KMS-11 (cell line): Measurements from ENCODE around the gene KCND2.

Experiments
- H2AFZ ChIP-seq: fragments of 200-600 bp; sonication (generic); 2 replicates; pipeline ENCODE4 v1.6.1; 2016; ENCODE audit warnings: antibody characterized with exemption, mixed run types, low read depth
- H3K27ac ChIP-seq: fragments of 200-600 bp; sonication (generic); 2 replicates; pipeline ENCODE4 v1.6.1; 2016; ENCODE audit warnings: mild to moderate bottlenecking, mixed run types
- H3K27me3 ChIP-seq: fragments of 200-600 bp; sonication (generic); 2 replicates; pipeline ENCODE4 v1.6.1; 2017; ENCODE audit warnings: mild to moderate bottlenecking, low read depth, mixed run types, moderate library complexity; ENCODE audit not compliant: insufficient read depth
- H3K36me3 ChIP-seq: fragments of 200-600 bp; sonication (generic); 2 replicates; pipeline ENCODE4 v1.6.1; 2017; ENCODE audit warnings: mild to moderate bottlenecking, mixed run types; ENCODE audit not compliant: insufficient read depth
- H3K4me1 ChIP-seq: fragments of 200-600 bp; sonication (generic); 2 replicates; pipeline ENCODE4 v1.6.1; 2016; ENCODE audit warnings: mild to moderate bottlenecking, low read depth, mixed run types; ENCODE audit not compliant: poor library complexity, severe bottlenecking
- H3K4me2 ChIP-seq: fragments of 200-600 bp; sonication (generic); 2 replicates; pipeline ENCODE4 v1.7.0; 2016; ENCODE audit warnings: mild to moderate bottlenecking, mixed run types
- H3K4me3 ChIP-seq: fragments of 200-600 bp; sonication (generic); IDR thresholded peaks from 2 replicates; pipeline ENCODE4 v1.6.1; 2017; ENCODE audit warnings: low read depth, low read length, mixed read lengths; ENCODE audit not compliant: insufficient read depth
- H3K79me2 ChIP-seq: fragments of 200-600 bp; sonication (generic); 2 replicates; pipeline ENCODE4 v1.6.1; 2016; ENCODE audit warnings: low read depth, mixed run types; ENCODE audit not compliant: insufficient read depth
- H3K9ac ChIP-seq: fragments of 200-600 bp; sonication (generic); 2 replicates; pipeline ENCODE4 v1.6.1; 2016; ENCODE audit warnings: mild to moderate bottlenecking, mixed run types
- H4K20me1 ChIP-seq: fragments of 200-600 bp; sonication (generic); 2 replicates; pipeline ENCODE4 v1.6.1; 2016; ENCODE audit warnings: mild to moderate bottlenecking, mixed run types; ENCODE audit not compliant: insufficient read depth
- TF ChIP-seq, protein P1 (sequence below): fragments of 200-600 bp; sonication (generic); conservative IDR thresholded peaks from 2 replicates; pipeline ENCODE4 v1.6.1; 2017; ENCODE audit warnings: low read depth, mild to moderate bottlenecking, antibody characterized with exemption, low read length, moderate library complexity, mixed read lengths

KCND2 gene

DNA sequence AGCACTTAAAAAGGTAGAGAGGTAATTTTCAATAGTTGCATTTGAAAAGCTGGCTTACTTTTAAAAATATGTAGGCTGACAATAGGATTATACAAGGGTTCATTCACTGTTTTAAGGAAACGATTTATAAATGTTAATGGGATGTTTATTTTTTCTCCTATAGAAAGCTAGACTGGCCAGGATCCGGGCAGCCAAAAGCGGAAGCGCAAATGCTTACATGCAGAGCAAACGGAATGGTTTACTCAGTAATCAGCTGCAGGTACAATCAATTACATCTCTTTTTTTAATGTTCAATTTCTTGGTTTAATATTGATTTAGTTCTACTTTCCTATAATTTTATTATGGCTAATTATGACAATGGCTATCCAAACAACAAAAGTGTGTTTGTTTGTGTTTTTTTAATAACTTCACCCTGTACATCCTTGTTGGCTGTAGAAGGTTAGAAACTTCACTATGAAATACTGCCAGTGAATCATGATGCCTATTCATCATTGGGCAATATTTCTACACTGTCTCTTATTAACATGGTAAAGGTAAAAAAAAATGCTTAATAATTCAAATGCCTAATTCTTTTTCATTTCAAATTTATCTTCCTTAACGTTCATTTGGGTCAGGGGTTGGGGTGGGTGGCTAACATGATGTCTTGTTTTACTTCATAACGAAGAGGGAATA, 468.5 kb downstream of the KCND2 start:
- no peak overlapping the region for H3K4me3 ChIP-seq

DNA sequence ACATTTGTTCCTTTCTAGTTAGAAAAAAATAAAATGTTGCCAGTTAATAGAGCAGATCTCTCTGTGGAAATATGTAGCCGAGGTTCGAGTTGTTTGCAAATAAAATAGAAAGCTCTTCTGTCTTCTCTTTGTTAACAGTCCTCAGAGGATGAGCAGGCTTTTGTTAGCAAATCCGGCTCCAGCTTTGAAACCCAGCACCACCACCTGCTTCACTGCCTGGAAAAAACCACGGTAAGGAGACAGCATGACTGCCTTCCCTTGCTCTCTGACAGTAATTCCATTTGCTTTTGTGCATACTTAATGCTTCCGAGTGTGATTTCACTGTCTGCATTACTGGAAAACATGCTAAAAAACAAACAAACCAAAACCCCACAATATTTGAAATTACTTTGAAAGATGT, 469.4 kb downstream of the KCND2 start:
- Histone ChIP-seq H3K27ac (no peak overlapping the region), H3K9ac (no peak overlapping the region), H2AFZ (no peak overlapping the region), H3K4me1 (no peaks in the 10 kb centered on the region), H3K36me3 (no peaks in the 10 kb centered on the region), H3K4me2 (no peak overlapping the region), H3K4me3 (no peak overlapping the region), H3K27me3 (no peaks in the 10 kb centered on the region), H3K79me2 (no peaks in the 10 kb centered on the region), H4K20me1 (no peaks in the 10 kb centered on the region)
- TF ChIP-seq, protein P1, sequence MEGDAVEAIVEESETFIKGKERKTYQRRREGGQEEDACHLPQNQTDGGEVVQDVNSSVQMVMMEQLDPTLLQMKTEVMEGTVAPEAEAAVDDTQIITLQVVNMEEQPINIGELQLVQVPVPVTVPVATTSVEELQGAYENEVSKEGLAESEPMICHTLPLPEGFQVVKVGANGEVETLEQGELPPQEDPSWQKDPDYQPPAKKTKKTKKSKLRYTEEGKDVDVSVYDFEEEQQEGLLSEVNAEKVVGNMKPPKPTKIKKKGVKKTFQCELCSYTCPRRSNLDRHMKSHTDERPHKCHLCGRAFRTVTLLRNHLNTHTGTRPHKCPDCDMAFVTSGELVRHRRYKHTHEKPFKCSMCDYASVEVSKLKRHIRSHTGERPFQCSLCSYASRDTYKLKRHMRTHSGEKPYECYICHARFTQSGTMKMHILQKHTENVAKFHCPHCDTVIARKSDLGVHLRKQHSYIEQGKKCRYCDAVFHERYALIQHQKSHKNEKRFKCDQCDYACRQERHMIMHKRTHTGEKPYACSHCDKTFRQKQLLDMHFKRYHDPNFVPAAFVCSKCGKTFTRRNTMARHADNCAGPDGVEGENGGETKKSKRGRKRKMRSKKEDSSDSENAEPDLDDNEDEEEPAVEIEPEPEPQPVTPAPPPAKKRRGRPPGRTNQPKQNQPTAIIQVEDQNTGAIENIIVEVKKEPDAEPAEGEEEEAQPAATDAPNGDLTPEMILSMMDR = no peak

More for the DNA sequence above, 468.5 kb downstream of the KCND2 start:
- H3K27me3 ChIP-seq = no peaks in the 10 kb centered on the region
- no peak overlapping the region for H3K4me2 ChIP-seq
- no peak overlapping the region for H3K9ac ChIP-seq
- no peaks in the 10 kb centered on the region for H4K20me1 ChIP-seq
- TF ChIP-seq, protein P1 = no peak
- no peaks in the 10 kb centered on the region for H3K79me2 ChIP-seq
- H3K27ac ChIP-seq = no peak overlapping the region
- H3K36me3 ChIP-seq = no peaks in the 10 kb centered on the region
- H2AFZ ChIP-seq = no peak overlapping the region
- no peaks in the 10 kb centered on the region for H3K4me1 ChIP-seq

GRCh38 chr7:120743128-120743527, 470.2 kb downstream of the KCND2 start:
- Histone ChIP-seq H3K79me2 (no peaks in the 10 kb centered on the region), H3K9ac (no peak overlapping the region), H3K36me3 (no peaks in the 10 kb centered on the region), H3K4me3 (no peak overlapping the region), H3K27me3 (no peaks in the 10 kb centered on the region), H3K27ac (no peak overlapping the region), H2AFZ (no peak overlapping the region), H4K20me1 (no peaks in the 10 kb centered on the region), H3K4me1 (no peaks in the 10 kb centered on the region), H3K4me2 (no peak overlapping the region)
- TF ChIP-seq, protein P1 = no peak

DNA sequence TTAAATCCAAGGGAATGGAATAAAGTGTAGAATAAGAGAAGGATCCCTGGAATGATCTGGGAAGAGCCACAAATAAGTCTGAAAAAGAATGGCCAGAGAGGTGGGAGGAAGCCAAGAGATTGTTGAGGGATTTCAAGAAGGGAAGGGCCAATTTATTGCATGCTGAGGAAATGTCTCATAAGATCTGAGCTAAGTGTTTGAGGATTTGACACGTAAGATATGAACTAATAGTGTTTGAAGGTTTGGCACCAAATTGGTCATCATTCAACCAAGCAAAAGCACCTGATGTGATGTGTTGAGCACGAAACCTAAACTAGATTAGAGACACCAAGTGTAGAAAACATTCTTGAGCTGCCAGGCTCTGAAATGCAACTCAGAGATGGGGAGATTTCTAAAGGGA, 487.1 kb downstream of the KCND2 start:
- H3K4me3 ChIP-seq = no peak overlapping the region
- no peaks in the 10 kb centered on the region for H3K36me3 ChIP-seq
- no peak overlapping the region for H3K27ac ChIP-seq

More for the DNA sequence above, 487.1 kb downstream of the KCND2 start:
- Histone ChIP-seq H3K79me2 (no peaks in the 10 kb centered on the region), H4K20me1 (no peaks in the 10 kb centered on the region), H3K4me2 (no peak overlapping the region), H3K4me1 (no peaks in the 10 kb centered on the region), H3K9ac (no peak overlapping the region), H3K27me3 (no peaks in the 10 kb centered on the region), H2AFZ (no peak overlapping the region)
- TF ChIP-seq, protein P1 = no peak
